Adrenal gland (tissue), 12 donors: Measurements from ENCODE around the gene IMPDH2. TPM values are rescaled to one million over a fixed set of nuclear protein-coding genes. Genes with fewer than 3 reads are reported as not detected.

Source experiments
- DNase-seq, 7 donors: peaks; one replicate each; pipeline ENCODE4 v3.0.0-alpha.2; 2019 to 2020
- H3K27ac ChIP-seq, 5 donors: fragments of 200-600 bp; sonication (generic) in 4 of 5; 1 replicate in 3 of 5; 2 replicates in 2 of 5; pipeline versions ENCODE4 v1.5.1 to v1.8.0; 2016 to 2020; ENCODE audit warnings: mild to moderate bottlenecking in 1 of 5
- H3K27me3 ChIP-seq: fragments of 200-600 bp; 2 replicates; pipeline ENCODE4 v1.8.0; 2021
- H3K36me3 ChIP-seq, 2 donors: fragments of 200-600 bp; replicated peaks in 1 of 2; 1 replicate in 1 of 2; 2 replicates in 1 of 2; pipeline versions ENCODE4 v1.5.1 to v1.8.0; 2018 to 2022
- H3K4me1 ChIP-seq, 2 donors: fragments of 200-600 bp; replicated peaks in 1 of 2; 1 replicate in 1 of 2; 2 replicates in 1 of 2; pipeline versions ENCODE4 v1.5.1 to v1.8.0; 2018 to 2021
- H3K4me3 ChIP-seq, 4 donors: fragments of 200-600 bp; sonication (generic) in 3 of 4; one replicate each; pipeline ENCODE4 v1.5.1; 2016 to 2018
- H3K9me3 ChIP-seq, 3 donors: fragments of 200-600 bp; sonication (generic) in 1 of 3; replicated peaks in 1 of 3; 1 replicate in 2 of 3; 2 replicates in 1 of 3; pipeline versions ENCODE4 v1.5.1 to v1.8.0; 2016 to 2021
- CTCF ChIP-seq, 6 experiments: fragments of 450-650 bp in 4 of 6; fragments of 200-600 bp in 2 of 6; sonication (generic) in 1 of 6; IDR thresholded peaks; 1 replicate in 5 of 6; 2 replicates in 1 of 6; pipeline versions ENCODE4 v1.5.1 to v1.8.0; 2016 to 2021; ENCODE audit warnings: antibody characterized with exemption in 6 of 6, mild to moderate bottlenecking in 2 of 6, moderate library complexity in 1 of 6
- POLR2A ChIP-seq, 2 donors: fragments of 450-650 bp; IDR thresholded peaks; one replicate each; pipeline ENCODE4 v1.6.1; 2017; ENCODE audit warnings: antibody characterized with exemption in 2 of 2, mild to moderate bottlenecking in 2 of 2, moderate library complexity in 1 of 2
- WGBS, 4 donors: extraction: QIAGEN DNeasy Blood & Tissue Kit in 2 of 4; methylation state at CpG; one replicate each; pipeline versions ENCODE4 v1.1.5 to v1.1.7; 2013 to 2017; 5-methylcytosine and 5-hydroxymethylcytosine counted together
- intact Hi-C, 2 donors: fragments of 100-400 bp; cut with DNase I; formaldehyde crosslinking; loops; one replicate each; pipeline versions ENCODE4 v1.14.1 to v1.15.0; 2022 to 2023
- polyA plus RNA-seq, 3 donors: library from polyadenylated mRNA; stranded (reverse); fragments of 200-250 nt in 2 of 3; fragments of 350-450 nt in 1 of 3; fragmentation: Illumina TruSeq in 1 of 3; extraction: RNeasy Lipid Tissue Mini Kit (QIAGEN cat#74804) in 1 of 3; gene quantifications; one replicate each; pipeline ENCODE4 v1.2.3, GENCODE V29; 2013 to 2014
- total RNA-seq, 9 donors: library from RNA; depleted of rRNA in 4 of 9; stranded (reverse); fragments of >200 nt in 4 of 9; fragments of 120-200 nt in 1 of 9; fragmentation: NEBNext Ultra II Directional in 1 of 9; extraction: Animal tissue kit (Norgen Biotek cat#: 25700) in 1 of 9; gene quantifications; one replicate each; pipeline versions ENCODE4 v1.1.0 to v1.2.4, GENCODE V29; 2013 to 2023
- donor health status: healthy with polysubstance abuse.
- donor health status: Bipolar disorder and iron deficiency.
- donor health status: DM: yes; HTN: yes; CAD: no.
- donor health status: DM: no; HTN: no; CAD: no.
- donor health status: DM: no; HTN: no; CAD: no.
- donor health status: DM: yes; HTN: yes; CAD: no.

IMPDH2 gene
- total and polyA plus RNA-seq, 12 donors, result 113 to 225 (median 141) TPM

GRCh38 chr3:49029563-49029884, 326 bp upstream of the IMPDH2 start:
- no peaks in the 10 kb centered on the region for H3K27me3 ChIP-seq
- peak overlapping the region in 1 of 4 donors; percentile 73 for H3K4me3 ChIP-seq
- peaks cover 10 to 19% of the 10 kb centered on the region in 2 donors for H3K4me1 ChIP-seq
- DNase-seq, result no peak
- H3K9me3 ChIP-seq, result no peaks in the 10 kb centered on the region
- peaks cover 0 to 52% of the 10 kb centered on the region in 2 donors for H3K36me3 ChIP-seq
- intact Hi-C loops, result loop anchor here in 1 of 2 donors (10.0 kb wide), 1 partner anchor 1015 kb away; no protein-coding TSS in a partner anchor
- H3K27ac ChIP-seq, result peak overlapping the region; percentile 3 to 94 (median 90)
- 2 to 3% (median 2%) methylated on average over 7 of the region's 7 CpGs for WGBS, 4 donors
- TF ChIP-seq POLR2A (IDR thresholded peaks at IDR 0.05), result no peak
- no peak for TF ChIP-seq CTCF (IDR thresholded peaks at IDR 0.05)

- H3K4me3 ChIP-seq, result peak overlapping the region in 1 of 4 donors; percentile 73
- H3K4me1 ChIP-seq, result peaks cover 10 to 23% of the 10 kb centered on the region in 2 donors
- 82 to 85% (median 84%) methylated on average over 4 of the region's 4 CpGs for WGBS, 4 donors
- H3K27me3 ChIP-seq, result no peaks in the 10 kb centered on the region
- no peak for TF ChIP-seq POLR2A (IDR thresholded peaks at IDR 0.05)
- no peak for TF ChIP-seq CTCF (IDR thresholded peaks at IDR 0.05)
- intact Hi-C loops, result loop anchor here in 1 of 2 donors (10.0 kb wide), 1 partner anchor 1017 kb away; no protein-coding TSS in a partner anchor
- no peak for DNase-seq
- H3K27ac ChIP-seq, result peak overlapping the region in 4 of 5 donors; percentile 79 to 94 (median 92)
- peaks cover 0 to 60% of the 10 kb centered on the region in 2 donors for H3K36me3 ChIP-seq
- no peaks in the 10 kb centered on the region for H3K9me3 ChIP-seq
Observed at GRCh38 chr3:49028298-49028672, 913 bp downstream of the IMPDH2 start.

GRCh38 chr3:49027634-49028033, 1.6 kb downstream of the IMPDH2 start:
- Histone ChIP-seq H3K36me3 (peaks cover 0 to 58% of the 10 kb centered on the region in 2 donors), H3K4me3 (no peak overlapping the region), H3K4me1 (peaks cover 15 to 29% of the 10 kb centered on the region in 2 donors), H3K27me3 (no peaks in the 10 kb centered on the region), H3K9me3 (no peaks in the 10 kb centered on the region), H3K27ac (peak overlapping the region in 2 of 5 donors; percentile 3 to 94)
- intact Hi-C loops, result loop anchor here in 1 of 2 donors (10.0 kb wide), 1 partner anchor 1017 kb away; no protein-coding TSS in a partner anchor
- 93 to 98% (median 96%) methylated on average over 5 to 9 of the region's 9 CpGs for WGBS, 4 donors
- DNase-seq, result no peak
- TF ChIP-seq CTCF (IDR thresholded peaks at IDR 0.05), result no peak
- no peak for TF ChIP-seq POLR2A (IDR thresholded peaks at IDR 0.05)

- TF ChIP-seq POLR2A (IDR thresholded peaks at IDR 0.05) (no peak), CTCF (IDR thresholded peaks at IDR 0.05) (no peak)
- Histone ChIP-seq H3K36me3 (peaks cover 0 to 47% of the 10 kb centered on the region in 2 donors), H3K4me1 (peaks cover 17 to 31% of the 10 kb centered on the region in 2 donors), H3K27me3 (no peaks in the 10 kb centered on the region), H3K4me3 (no peak overlapping the region), H3K9me3 (no peaks in the 10 kb centered on the region), H3K27ac (no peak overlapping the region)
- no peak for DNase-seq
- intact Hi-C loops, result loop anchor here in 1 of 2 donors (10.0 kb wide), 1 partner anchor 1018 kb away; no protein-coding TSS in a partner anchor
- 96 to 100% (median 96%) methylated on average over 3 of the region's 3 CpGs for WGBS, 4 donors
Observed at GRCh38 chr3:49026536-49026935, 2.7 kb downstream of the IMPDH2 start.
